ENCODE results near the gene DVL1.
A peak's percentile ranks its signal among the peaks of the same experiment; 100 is the strongest.

The DVL1 gene

DNA sequence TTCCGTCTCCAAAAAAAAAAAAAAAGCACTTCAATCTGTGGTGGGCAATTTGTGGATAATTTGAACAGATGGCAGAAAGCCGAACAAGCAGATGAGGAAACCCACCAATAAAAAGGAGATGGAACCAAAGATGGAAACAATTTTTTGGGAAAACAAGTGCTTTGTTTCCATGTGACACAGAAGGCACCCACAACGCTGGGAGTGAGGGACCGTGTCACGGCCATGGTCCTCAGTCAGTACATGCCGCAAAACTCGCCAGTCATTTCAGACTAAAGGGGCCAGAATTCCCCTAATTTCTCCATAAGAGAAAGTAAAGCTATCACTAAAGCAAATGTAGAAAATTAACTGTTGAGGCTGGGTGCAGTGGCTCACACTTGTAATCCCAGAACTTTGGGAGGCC is 44.9 kb upstream of the DVL1 start:
- H2AFZ ChIP-seq (ENCODE audit: low read depth, low read length) = no peak overlapping the region
- H3K27ac ChIP-seq (ENCODE audit: low read length, poor library complexity, severe bottlenecking) = no peak overlapping the region
- H3K14ac ChIP-seq (ENCODE audit: low read length in 2 of 2) = no peak overlapping the region
- no peak overlapping the region for H2AK5ac ChIP-seq (ENCODE audit: low read length, severe bottlenecking)
- 97% methylated on average over 7 of the region's 7 CpGs for WGBS
- H2BK15ac ChIP-seq (ENCODE audit: low read depth, poor library complexity, severe bottlenecking) = no peak overlapping the region
- H3K79me1 ChIP-seq (replicated peaks; ENCODE audit: low read length, poor library complexity, severe bottlenecking) = peaks cover 27% of the 10 kb centered on the region
- H4K8ac ChIP-seq (ENCODE audit: low read length) = no peak overlapping the region
- H3K18ac ChIP-seq (ENCODE audit: low read depth in 1 of 2, low read length in 2 of 2) = no peak overlapping the region
- no peak overlapping the region for H3K4ac ChIP-seq (ENCODE audit: low read depth in 1 of 2, low read length in 2 of 2)
- H3K4me3 ChIP-seq (ENCODE audit: insufficient read depth in 1 of 2, low read depth in 1 of 2, low read length in 2 of 2) = no peak overlapping the region
- no peak overlapping the region for H3K9ac ChIP-seq (ENCODE audit: low read length)
- H3K27me3 ChIP-seq (ENCODE audit: control insufficient read depth in 1 of 2, insufficient read depth in 1 of 2, low read length in 2 of 2) = no peaks in the 10 kb centered on the region
- H3K4me2 ChIP-seq (ENCODE audit: low read length, poor library complexity, severe bottlenecking) = no peak overlapping the region
- peaks cover 13% of the 10 kb centered on the region for H3K4me1 ChIP-seq (ENCODE audit: control insufficient read depth, insufficient read depth, low read depth, low read length)
- H2BK12ac ChIP-seq (ENCODE audit: low read length in 2 of 2) = no peak overlapping the region
- no peak overlapping the region for H3K23ac ChIP-seq (ENCODE audit: low read length in 2 of 2)
- no peak for DNase-seq
- no peak overlapping the region for H2BK5ac ChIP-seq (ENCODE audit: low read depth, low read length, poor library complexity, severe bottlenecking)
- no peaks in the 10 kb centered on the region for H3K9me3 ChIP-seq (ENCODE audit: control insufficient read depth, low read length)
- no peak overlapping the region for H2BK120ac ChIP-seq (ENCODE audit: low read depth, low read length)
- H4K91ac ChIP-seq (ENCODE audit: low read length) = no peak overlapping the region
- peaks cover 73 to 80% of the 10 kb centered on the region in 2 experiments for H3K36me3 ChIP-seq (ENCODE audit: control insufficient read depth in 1 of 2, insufficient read depth in 2 of 2, low read depth in 1 of 2, low read length in 2 of 2)

DNA sequence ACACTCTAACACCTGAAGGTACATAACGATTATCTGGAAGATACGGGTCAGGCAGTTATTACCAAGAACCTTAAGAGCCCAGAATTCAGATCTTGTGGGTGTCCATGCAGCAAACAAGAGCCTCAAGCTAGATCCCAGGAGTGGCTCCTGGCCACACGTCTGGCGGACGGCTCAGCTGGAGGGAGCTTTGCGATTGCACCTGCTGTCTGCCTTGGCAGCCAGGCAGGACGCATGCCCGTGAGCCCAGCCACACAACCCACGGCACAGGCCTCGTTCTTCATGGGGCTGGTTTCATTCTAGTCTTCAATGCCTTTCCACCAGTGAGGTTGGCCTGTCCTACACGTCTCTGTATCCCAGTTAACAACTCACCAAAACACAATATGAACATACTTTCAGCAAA is 44.2 kb upstream of the DVL1 start:
- H2BK5ac ChIP-seq (ENCODE audit: low read depth, low read length, poor library complexity, severe bottlenecking) = no peak overlapping the region
- H3K27me3 ChIP-seq (ENCODE audit: control insufficient read depth in 1 of 2, insufficient read depth in 1 of 2, low read length in 2 of 2) = no peaks in the 10 kb centered on the region
- no peak overlapping the region for H4K91ac ChIP-seq (ENCODE audit: low read length)
- no peak overlapping the region for H2BK120ac ChIP-seq (ENCODE audit: low read depth, low read length)
- H3K18ac ChIP-seq (ENCODE audit: low read depth in 1 of 2, low read length in 2 of 2) = no peak overlapping the region
- no peak overlapping the region for H2BK15ac ChIP-seq (ENCODE audit: low read depth, poor library complexity, severe bottlenecking)
- H3K4ac ChIP-seq (ENCODE audit: low read depth in 1 of 2, low read length in 2 of 2) = peak overlapping the region in 1 of 2 experiments; percentile 13
- no peak overlapping the region for H3K14ac ChIP-seq (ENCODE audit: low read length in 2 of 2)
- no peak overlapping the region for H3K4me3 ChIP-seq (ENCODE audit: insufficient read depth in 1 of 2, low read depth in 1 of 2, low read length in 2 of 2)
- peaks cover 13% of the 10 kb centered on the region for H3K4me1 ChIP-seq (ENCODE audit: control insufficient read depth, insufficient read depth, low read depth, low read length)
- H3K9me3 ChIP-seq (ENCODE audit: control insufficient read depth, low read length) = no peaks in the 10 kb centered on the region
- WGBS = 97% methylated on average over 11 of the region's 11 CpGs
- no peak overlapping the region for H2AK5ac ChIP-seq (ENCODE audit: low read length, severe bottlenecking)
- no peak overlapping the region for H2AFZ ChIP-seq (ENCODE audit: low read depth, low read length)
- no peak overlapping the region for H3K9ac ChIP-seq (ENCODE audit: low read length)
- H2BK12ac ChIP-seq (ENCODE audit: low read length in 2 of 2) = no peak overlapping the region
- H3K27ac ChIP-seq (ENCODE audit: low read length, poor library complexity, severe bottlenecking) = no peak overlapping the region
- no peak overlapping the region for H3K4me2 ChIP-seq (ENCODE audit: low read length, poor library complexity, severe bottlenecking)
- H3K23ac ChIP-seq (ENCODE audit: low read length in 2 of 2) = no peak overlapping the region
- H3K79me1 ChIP-seq (replicated peaks; ENCODE audit: low read length, poor library complexity, severe bottlenecking) = peaks cover 27% of the 10 kb centered on the region
- H4K8ac ChIP-seq (ENCODE audit: low read length) = no peak overlapping the region
- DNase-seq = no peak
- peaks cover 79 to 87% of the 10 kb centered on the region in 2 experiments for H3K36me3 ChIP-seq (ENCODE audit: control insufficient read depth in 1 of 2, insufficient read depth in 2 of 2, low read depth in 1 of 2, low read length in 2 of 2)

DNA sequence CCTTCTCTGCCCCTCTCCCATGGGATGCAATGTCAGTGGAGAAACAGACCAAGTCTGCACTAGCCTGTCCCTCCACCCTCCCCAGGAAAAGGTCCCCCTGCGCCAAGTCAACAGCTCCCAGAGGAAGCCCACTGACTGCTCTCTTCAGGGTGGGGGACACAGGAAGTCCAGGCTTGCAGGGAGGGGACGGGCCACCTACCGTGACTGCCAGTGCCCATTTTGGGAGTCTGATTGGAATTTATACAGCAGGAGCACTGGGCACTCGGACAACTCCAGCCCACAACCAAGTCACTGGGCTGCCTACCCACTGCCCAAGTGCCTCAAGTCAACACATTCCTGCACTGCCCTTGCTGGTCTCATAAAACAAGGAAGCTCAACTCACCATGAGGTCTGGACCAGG is 43.8 kb upstream of the DVL1 start:
- Histone ChIP-seq H3K4me1 (ENCODE audit: control insufficient read depth, insufficient read depth, low read depth, low read length) (peaks cover 12% of the 10 kb centered on the region), H3K4ac (ENCODE audit: low read depth in 1 of 2, low read length in 2 of 2) (no peak overlapping the region)
- 100% methylated on average over 4 of the region's 4 CpGs for WGBS

DNA sequence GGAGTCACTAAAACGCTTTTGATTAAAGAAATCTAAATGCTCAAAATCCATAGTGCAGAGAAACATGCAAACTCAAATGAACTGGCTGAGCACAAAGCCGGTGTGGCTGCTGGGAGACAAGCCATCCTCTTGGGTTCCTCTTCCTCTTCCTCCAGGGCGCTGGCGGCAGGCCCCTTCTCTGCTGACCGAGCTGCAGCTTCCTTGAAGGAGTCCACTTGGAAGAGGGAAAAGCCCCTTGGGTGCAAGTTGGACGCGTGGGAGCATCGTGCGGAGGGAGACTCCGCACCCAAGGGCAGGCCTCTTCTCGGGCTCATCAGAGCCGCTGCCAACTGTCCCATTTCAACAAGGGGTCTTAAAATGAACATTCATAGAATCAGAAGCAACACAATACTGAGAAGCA is 42.0 kb upstream of the DVL1 start:
- Histone ChIP-seq H3K4me2 (ENCODE audit: low read length, poor library complexity, severe bottlenecking) (no peak overlapping the region), H2BK12ac (ENCODE audit: low read length in 2 of 2) (no peak overlapping the region), H2AFZ (ENCODE audit: low read depth, low read length) (no peak overlapping the region), H3K4ac (ENCODE audit: low read depth in 1 of 2, low read length in 2 of 2) (no peak overlapping the region), H3K27me3 (ENCODE audit: control insufficient read depth in 1 of 2, insufficient read depth in 1 of 2, low read length in 2 of 2) (no peaks in the 10 kb centered on the region), H3K36me3 (ENCODE audit: control insufficient read depth in 1 of 2, insufficient read depth in 2 of 2, low read depth in 1 of 2, low read length in 2 of 2) (peaks cover 86 to 96% of the 10 kb centered on the region in 2 experiments), H2BK5ac (ENCODE audit: low read depth, low read length, poor library complexity, severe bottlenecking) (no peak overlapping the region), H2BK15ac (ENCODE audit: low read depth, poor library complexity, severe bottlenecking) (no peak overlapping the region), H2BK120ac (ENCODE audit: low read depth, low read length) (no peak overlapping the region), H3K9ac (ENCODE audit: low read length) (no peak overlapping the region), H3K23ac (ENCODE audit: low read length in 2 of 2) (no peak overlapping the region), H3K4me3 (ENCODE audit: insufficient read depth in 1 of 2, low read depth in 1 of 2, low read length in 2 of 2) (no peak overlapping the region), H3K4me1 (ENCODE audit: control insufficient read depth, insufficient read depth, low read depth, low read length) (peaks cover 3% of the 10 kb centered on the region), H3K14ac (ENCODE audit: low read length in 2 of 2) (no peak overlapping the region), H3K79me1 (replicated peaks; ENCODE audit: low read length, poor library complexity, severe bottlenecking) (peaks cover 40% of the 10 kb centered on the region), H3K18ac (ENCODE audit: low read depth in 1 of 2, low read length in 2 of 2) (no peak overlapping the region), H4K91ac (ENCODE audit: low read length) (no peak overlapping the region), H3K27ac (ENCODE audit: low read length, poor library complexity, severe bottlenecking) (no peak overlapping the region), H4K8ac (ENCODE audit: low read length) (no peak overlapping the region), H3K9me3 (ENCODE audit: control insufficient read depth, low read length) (no peaks in the 10 kb centered on the region), H2AK5ac (ENCODE audit: low read length, severe bottlenecking) (no peak overlapping the region)
- DNase-seq = no peak
- 97% methylated on average over 12 of the region's 12 CpGs for WGBS

More for the DNA sequence above, 43.8 kb upstream of the DVL1 start:
- H2BK15ac ChIP-seq (ENCODE audit: low read depth, poor library complexity, severe bottlenecking) = no peak overlapping the region
- H2AK5ac ChIP-seq (ENCODE audit: low read length, severe bottlenecking) = no peak overlapping the region
- H3K9me3 ChIP-seq (ENCODE audit: control insufficient read depth, low read length) = no peaks in the 10 kb centered on the region
- no peak overlapping the region for H3K4me3 ChIP-seq (ENCODE audit: insufficient read depth in 1 of 2, low read depth in 1 of 2, low read length in 2 of 2)
- H3K27ac ChIP-seq (ENCODE audit: low read length, poor library complexity, severe bottlenecking) = no peak overlapping the region
- H4K91ac ChIP-seq (ENCODE audit: low read length) = no peak overlapping the region
- peaks cover 28% of the 10 kb centered on the region for H3K79me1 ChIP-seq (replicated peaks; ENCODE audit: low read length, poor library complexity, severe bottlenecking)
- no peak overlapping the region for H3K23ac ChIP-seq (ENCODE audit: low read length in 2 of 2)
- no peak overlapping the region for H2BK120ac ChIP-seq (ENCODE audit: low read depth, low read length)
- no peak for DNase-seq
- H2BK5ac ChIP-seq (ENCODE audit: low read depth, low read length, poor library complexity, severe bottlenecking) = no peak overlapping the region
- H2BK12ac ChIP-seq (ENCODE audit: low read length in 2 of 2) = no peak overlapping the region
- H3K14ac ChIP-seq (ENCODE audit: low read length in 2 of 2) = no peak overlapping the region
- no peak overlapping the region for H3K9ac ChIP-seq (ENCODE audit: low read length)
- H3K36me3 ChIP-seq (ENCODE audit: control insufficient read depth in 1 of 2, insufficient read depth in 2 of 2, low read depth in 1 of 2, low read length in 2 of 2) = peaks cover 84 to 91% of the 10 kb centered on the region in 2 experiments
- no peak overlapping the region for H2AFZ ChIP-seq (ENCODE audit: low read depth, low read length)
- no peak overlapping the region for H3K18ac ChIP-seq (ENCODE audit: low read depth in 1 of 2, low read length in 2 of 2)
- no peaks in the 10 kb centered on the region for H3K27me3 ChIP-seq (ENCODE audit: control insufficient read depth in 1 of 2, insufficient read depth in 1 of 2, low read length in 2 of 2)
- no peak overlapping the region for H4K8ac ChIP-seq (ENCODE audit: low read length)
- H3K4me2 ChIP-seq (ENCODE audit: low read length, poor library complexity, severe bottlenecking) = no peak overlapping the region
